Astrocyte (in vitro differentiated cells and primary cell): ENCODE measurements around the gene TMEM184A. TPM values are rescaled to one million over a fixed set of nuclear protein-coding genes. Genes with fewer than 3 reads are reported as not detected.

Source experiments
- DNase-seq: peaks from one replicate; pipeline ENCODE4 v3.0.0-alpha.2; 2010; ENCODE audit warnings: low read depth
- FAIRE-seq: peaks from 2 replicates; lab custom pipeline; 2011; peaks lifted over from hg19 to GRCh38; lab: Jason Lieb, UNC
- H2AFZ ChIP-seq: 2 replicates; pipeline ENCODE4 v1.6.0; 2012; ENCODE audit warnings: low read depth, low read length, inconsistent platforms
- H3K27ac ChIP-seq: 2 replicates; pipeline ENCODE4 v1.5.1; 2011; ENCODE audit warnings: low read depth, low read length, inconsistent platforms
- H3K27me3 ChIP-seq: 2 replicates; pipeline ENCODE4 v1.6.0; 2011; ENCODE audit warnings: low read length, inconsistent platforms; ENCODE audit not compliant: insufficient read depth
- H3K36me3 ChIP-seq: 2 replicates; pipeline ENCODE4 v1.5.1; 2011; ENCODE audit warnings: low read length, inconsistent platforms; ENCODE audit not compliant: insufficient read depth
- H3K4me1 ChIP-seq: 2 replicates; pipeline ENCODE4 v1.5.1; 2011; ENCODE audit warnings: low read length, inconsistent platforms; ENCODE audit not compliant: insufficient read depth
- H3K4me2 ChIP-seq: 2 replicates; pipeline ENCODE4 v1.6.0; 2012; ENCODE audit warnings: low read length, inconsistent platforms
- H3K4me3 ChIP-seq: 2 replicates; pipeline ENCODE4 v1.5.1; 2011; ENCODE audit warnings: low read depth, mild to moderate bottlenecking, low read length, inconsistent platforms; ENCODE audit not compliant: insufficient read depth
- H3K79me2 ChIP-seq: 2 replicates; pipeline ENCODE4 v1.6.0; 2012; ENCODE audit warnings: mild to moderate bottlenecking, low read length, inconsistent platforms; ENCODE audit not compliant: insufficient read depth
- H3K9ac ChIP-seq: 2 replicates; pipeline ENCODE4 v1.6.0; 2012; ENCODE audit warnings: mild to moderate bottlenecking, low read length, inconsistent platforms
- H3K9me3 ChIP-seq: 2 replicates; pipeline ENCODE4 v1.5.1; 2012; ENCODE audit warnings: low read depth, mild to moderate bottlenecking, low read length, inconsistent platforms; ENCODE audit not compliant: insufficient read depth
- H4K20me1 ChIP-seq: 2 replicates; pipeline ENCODE4 v1.6.0; 2012; ENCODE audit warnings: low read length, inconsistent platforms; ENCODE audit not compliant: insufficient read depth
- H3K27ac Mint-ChIP-seq: one replicate; pipeline ENCODE4 v1.8.0; 2021; ENCODE audit warnings: mild to moderate bottlenecking, mixed read lengths; ENCODE audit not compliant: unreplicated experiment
- H3K27me3 Mint-ChIP-seq: one replicate; pipeline ENCODE4 v1.8.0; 2021; ENCODE audit warnings: low read depth, mixed read lengths; ENCODE audit not compliant: unreplicated experiment
- H3K36me3 Mint-ChIP-seq: one replicate; pipeline ENCODE4 v1.8.0; 2021; ENCODE audit warnings: low read depth, mixed read lengths; ENCODE audit not compliant: unreplicated experiment
- H3K4me1 Mint-ChIP-seq: one replicate; pipeline ENCODE4 v1.8.0; 2021; ENCODE audit warnings: low read depth, mixed read lengths; ENCODE audit not compliant: unreplicated experiment
- H3K4me3 Mint-ChIP-seq: one replicate; pipeline ENCODE4 v1.8.0; 2021; ENCODE audit warnings: mild to moderate bottlenecking, moderate library complexity, mixed read lengths; ENCODE audit not compliant: unreplicated experiment
- H3K9me3 Mint-ChIP-seq: one replicate; pipeline ENCODE4 v1.8.0; 2021; ENCODE audit warnings: mild to moderate bottlenecking, mixed read lengths; ENCODE audit not compliant: unreplicated experiment
- CTCF ChIP-seq: IDR thresholded peaks from 2 replicates; pipeline ENCODE4 v1.5.1; 2011; ENCODE audit warnings: low read depth, mild to moderate bottlenecking, inconsistent platforms, low read length, moderate library complexity; ENCODE audit not compliant: insufficient read depth
- EZH2 ChIP-seq: IDR thresholded peaks from 2 replicates; pipeline ENCODE4 v1.6.1; 2012; ENCODE audit warnings: mild to moderate bottlenecking, low read length, inconsistent platforms; ENCODE audit not compliant: insufficient read depth
- total RNA-seq: library from RNA; stranded (reverse); gene quantifications from 2 replicates; pipeline ENCODE4 v1.2.1, GENCODE V29; 2021

TMEM184A gene
- total RNA-seq, 1 donor from 2014 or later, result 2.1 TPM

- no peak overlapping the region for H3K4me2 ChIP-seq
- H3K9me3 ChIP-seq, result no peaks in the 10 kb centered on the region
- TF ChIP-seq EZH2 (no peak), CTCF (no peak)
- H3K27ac Mint-ChIP-seq, result no peak overlapping the region
- DNase-seq, result no peak
- FAIRE-seq, result no peak
- H3K79me2 ChIP-seq, result peaks cover 9% of the 10 kb centered on the region
- H3K4me1 Mint-ChIP-seq, result no peaks in the 10 kb centered on the region
- no peaks in the 10 kb centered on the region for H3K9me3 Mint-ChIP-seq
- no peak overlapping the region for H2AFZ ChIP-seq
- no peaks in the 10 kb centered on the region for H4K20me1 ChIP-seq
- no peaks in the 10 kb centered on the region for H3K27me3 Mint-ChIP-seq
- peaks cover 4% of the 10 kb centered on the region for H3K36me3 Mint-ChIP-seq
- no peak overlapping the region for H3K27ac ChIP-seq
- H3K27me3 ChIP-seq, result no peaks in the 10 kb centered on the region
- H3K4me1 ChIP-seq, result no peaks in the 10 kb centered on the region
- H3K4me3 Mint-ChIP-seq, result no peak overlapping the region
- no peak overlapping the region for H3K4me3 ChIP-seq
- H3K9ac ChIP-seq, result no peak overlapping the region
- peaks cover 2% of the 10 kb centered on the region for H3K36me3 ChIP-seq
These were observed 10.4 kb downstream of the TMEM184A start for GRCh38 chr7:1545417-1546246.

- Histone ChIP-seq H3K9me3 (no peaks in the 10 kb centered on the region), H3K4me1 (no peaks in the 10 kb centered on the region), H3K36me3 (peaks cover 2% of the 10 kb centered on the region), H2AFZ (no peak overlapping the region), H4K20me1 (peaks cover under 1% of the 10 kb centered on the region), H3K4me3 (no peak overlapping the region), H3K4me2 (no peak overlapping the region), H3K27me3 (no peaks in the 10 kb centered on the region), H3K27ac (no peak overlapping the region), H3K9ac (no peak overlapping the region), H3K79me2 (peaks cover 14% of the 10 kb centered on the region)
- Mint-ChIP-seq H3K27me3 (no peaks in the 10 kb centered on the region), H3K9me3 (no peaks in the 10 kb centered on the region), H3K27ac (peak overlapping the region; percentile 34), H3K4me3 (no peak overlapping the region), H3K36me3 (peaks cover 2% of the 10 kb centered on the region), H3K4me1 (no peaks in the 10 kb centered on the region)
- DNase-seq, result no peak
- TF ChIP-seq EZH2 (no peak), CTCF (no peak)
- no peak for FAIRE-seq
These were observed 11.0 kb downstream of the TMEM184A start for GRCh38 chr7:1544896-1545416.
